ENCODE results near the gene SLC6A11.

The SLC6A11 gene

DNA sequence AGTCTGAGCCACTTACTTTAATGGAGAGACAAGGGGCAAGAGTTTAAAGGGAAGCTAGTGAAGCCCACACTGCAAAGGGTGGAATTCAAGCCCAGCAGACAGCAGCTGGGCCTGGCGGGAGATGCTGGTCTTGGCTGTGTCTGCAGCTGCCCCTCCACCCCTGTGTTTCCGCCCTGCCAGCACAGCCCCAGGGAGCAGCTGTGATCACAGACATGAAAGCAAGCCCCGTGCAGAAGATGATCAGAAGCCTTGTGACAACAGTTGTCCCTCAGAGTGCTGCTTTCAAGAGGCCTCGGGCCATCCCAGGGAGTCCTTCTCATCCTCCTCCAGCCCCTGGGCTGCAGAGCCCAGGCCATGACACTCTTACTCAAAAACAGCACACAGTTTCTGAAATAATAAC, 152.4 kb downstream of the SLC6A11 start:
- Histone ChIP-seq H4K8ac (ENCODE audit: low read length) (no peak overlapping the region), H3K27ac (ENCODE audit: low read length, poor library complexity, severe bottlenecking) (no peak overlapping the region), H3K18ac (ENCODE audit: low read depth in 1 of 2, low read length in 2 of 2) (no peak overlapping the region), H2AFZ (ENCODE audit: low read depth, low read length) (no peak overlapping the region), H3K9me3 (ENCODE audit: control insufficient read depth, low read length) (no peaks in the 10 kb centered on the region), H3K23ac (ENCODE audit: low read length in 2 of 2) (no peak overlapping the region), H3K79me1 (replicated peaks; ENCODE audit: low read length, poor library complexity, severe bottlenecking) (no peaks in the 10 kb centered on the region), H3K36me3 (ENCODE audit: control insufficient read depth in 1 of 2, insufficient read depth in 2 of 2, low read depth in 1 of 2, low read length in 2 of 2) (no peaks in the 10 kb centered on the region), H3K4me1 (ENCODE audit: control insufficient read depth, insufficient read depth, low read depth, low read length) (peaks cover 3% of the 10 kb centered on the region), H2BK5ac (ENCODE audit: low read depth, low read length, poor library complexity, severe bottlenecking) (no peak overlapping the region), H2AK5ac (ENCODE audit: low read length, severe bottlenecking) (no peak overlapping the region), H3K9ac (ENCODE audit: low read length) (no peak overlapping the region), H3K27me3 (ENCODE audit: control insufficient read depth in 1 of 2, insufficient read depth in 1 of 2, low read length in 2 of 2) (peaks cover 43 to 93% of the 10 kb centered on the region in 2 experiments), H2BK15ac (ENCODE audit: low read depth, poor library complexity, severe bottlenecking) (no peak overlapping the region), H3K4ac (ENCODE audit: low read depth in 1 of 2, low read length in 2 of 2) (no peak overlapping the region), H2BK120ac (ENCODE audit: low read depth, low read length) (no peak overlapping the region), H3K4me2 (ENCODE audit: low read length, poor library complexity, severe bottlenecking) (no peak overlapping the region), H2BK12ac (ENCODE audit: low read length in 2 of 2) (no peak overlapping the region), H3K4me3 (ENCODE audit: insufficient read depth in 1 of 2, low read depth in 1 of 2, low read length in 2 of 2) (no peak overlapping the region), H4K91ac (ENCODE audit: low read length) (no peak overlapping the region), H3K14ac (ENCODE audit: low read length in 2 of 2) (no peak overlapping the region)
- 44% methylated on average over 4 of the region's 4 CpGs for WGBS
- DNase-seq = no peak

- Histone ChIP-seq H3K14ac (ENCODE audit: low read length in 2 of 2) (no peak overlapping the region), H2BK12ac (ENCODE audit: low read length in 2 of 2) (no peak overlapping the region), H2BK120ac (ENCODE audit: low read depth, low read length) (no peak overlapping the region), H3K23ac (ENCODE audit: low read length in 2 of 2) (no peak overlapping the region), H3K27ac (ENCODE audit: low read length, poor library complexity, severe bottlenecking) (no peak overlapping the region), H3K27me3 (ENCODE audit: control insufficient read depth in 1 of 2, insufficient read depth in 1 of 2, low read length in 2 of 2) (peaks cover 57 to 95% of the 10 kb centered on the region in 2 experiments), H2AFZ (ENCODE audit: low read depth, low read length) (no peak overlapping the region), H3K4me2 (ENCODE audit: low read length, poor library complexity, severe bottlenecking) (no peak overlapping the region), H2AK5ac (ENCODE audit: low read length, severe bottlenecking) (no peak overlapping the region), H3K18ac (ENCODE audit: low read depth in 1 of 2, low read length in 2 of 2) (no peak overlapping the region), H2BK5ac (ENCODE audit: low read depth, low read length, poor library complexity, severe bottlenecking) (no peak overlapping the region), H2BK15ac (ENCODE audit: low read depth, poor library complexity, severe bottlenecking) (no peak overlapping the region), H3K9me3 (ENCODE audit: control insufficient read depth, low read length) (no peaks in the 10 kb centered on the region), H3K79me1 (replicated peaks; ENCODE audit: low read length, poor library complexity, severe bottlenecking) (no peaks in the 10 kb centered on the region), H3K4me3 (ENCODE audit: insufficient read depth in 1 of 2, low read depth in 1 of 2, low read length in 2 of 2) (no peak overlapping the region), H4K91ac (ENCODE audit: low read length) (no peak overlapping the region), H4K8ac (ENCODE audit: low read length) (no peak overlapping the region), H3K36me3 (ENCODE audit: control insufficient read depth in 1 of 2, insufficient read depth in 2 of 2, low read depth in 1 of 2, low read length in 2 of 2) (no peaks in the 10 kb centered on the region), H3K9ac (ENCODE audit: low read length) (no peak overlapping the region), H3K4ac (ENCODE audit: low read depth in 1 of 2, low read length in 2 of 2) (no peak overlapping the region), H3K4me1 (ENCODE audit: control insufficient read depth, insufficient read depth, low read depth, low read length) (peaks cover 3% of the 10 kb centered on the region)
- no peak for DNase-seq
- WGBS = 47% methylated on average over 5 of the region's 5 CpGs
These were observed 154.4 kb downstream of the SLC6A11 start for GRCh38 chr3:10970306-10970960.

DNA sequence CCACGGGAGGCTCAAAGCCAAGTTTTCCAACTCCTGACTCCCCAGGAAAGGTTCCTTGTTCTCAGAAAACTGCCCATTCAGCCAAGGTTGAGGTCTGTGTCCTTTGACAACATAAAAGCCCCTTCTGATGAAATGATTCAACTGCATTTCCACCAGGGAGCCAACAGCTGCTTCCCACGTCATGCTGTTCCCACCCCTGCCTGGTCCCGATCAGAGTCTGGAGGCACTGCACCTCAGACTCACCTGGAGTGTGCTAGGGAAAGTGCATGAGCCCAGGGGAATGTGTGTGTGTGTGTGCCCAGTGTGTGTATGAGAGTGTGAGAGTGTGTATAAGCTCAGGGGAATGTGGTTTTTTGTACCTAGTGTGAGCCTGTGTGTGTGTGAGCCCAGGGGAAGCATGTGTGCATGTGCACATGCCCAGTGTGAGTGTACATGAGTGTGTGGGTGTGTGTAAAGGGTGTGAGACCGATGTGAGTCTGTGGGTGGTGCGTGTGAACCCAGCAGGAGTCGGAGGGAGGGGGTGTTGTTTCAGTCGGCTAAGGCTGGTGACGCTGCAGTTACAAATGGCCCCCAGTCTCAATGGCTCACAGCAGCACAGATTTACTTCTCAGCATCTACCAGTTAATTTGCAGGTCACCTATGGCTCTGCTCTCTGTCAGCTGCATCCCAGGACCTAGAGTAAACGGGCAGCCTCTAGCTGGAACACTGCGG, 156.2 kb downstream of the SLC6A11 start:
- no peak overlapping the region for H2AFZ ChIP-seq (ENCODE audit: low read depth, low read length)
- H2BK15ac ChIP-seq (ENCODE audit: low read depth, poor library complexity, severe bottlenecking) = no peak overlapping the region
- peaks cover 6% of the 10 kb centered on the region for H3K4me1 ChIP-seq (ENCODE audit: control insufficient read depth, insufficient read depth, low read depth, low read length)
- no peak overlapping the region for H2BK12ac ChIP-seq (ENCODE audit: low read length in 2 of 2)
- H3K27ac ChIP-seq (ENCODE audit: low read length, poor library complexity, severe bottlenecking) = no peak overlapping the region
- no peak overlapping the region for H3K4me3 ChIP-seq (ENCODE audit: insufficient read depth in 1 of 2, low read depth in 1 of 2, low read length in 2 of 2)
- no peak overlapping the region for H3K4ac ChIP-seq (ENCODE audit: low read depth in 1 of 2, low read length in 2 of 2)
- no peaks in the 10 kb centered on the region for H3K9me3 ChIP-seq (ENCODE audit: control insufficient read depth, low read length)
- H2AK5ac ChIP-seq (ENCODE audit: low read length, severe bottlenecking) = no peak overlapping the region
- peaks cover 57 to 87% of the 10 kb centered on the region in 2 experiments for H3K27me3 ChIP-seq (ENCODE audit: control insufficient read depth in 1 of 2, insufficient read depth in 1 of 2, low read length in 2 of 2)
- H4K8ac ChIP-seq (ENCODE audit: low read length) = no peak overlapping the region
- no peak overlapping the region for H2BK5ac ChIP-seq (ENCODE audit: low read depth, low read length, poor library complexity, severe bottlenecking)
- H3K36me3 ChIP-seq (ENCODE audit: control insufficient read depth in 1 of 2, insufficient read depth in 2 of 2, low read depth in 1 of 2, low read length in 2 of 2) = no peaks in the 10 kb centered on the region
- no peak overlapping the region for H3K14ac ChIP-seq (ENCODE audit: low read length in 2 of 2)
- H4K91ac ChIP-seq (ENCODE audit: low read length) = no peak overlapping the region
- 62% methylated on average over 9 of the region's 10 CpGs for WGBS
- no peak overlapping the region for H2BK120ac ChIP-seq (ENCODE audit: low read depth, low read length)
- H3K9ac ChIP-seq (ENCODE audit: low read length) = no peak overlapping the region
- DNase-seq = no peak
- no peak overlapping the region for H3K4me2 ChIP-seq (ENCODE audit: low read length, poor library complexity, severe bottlenecking)
- H3K18ac ChIP-seq (ENCODE audit: low read depth in 1 of 2, low read length in 2 of 2) = no peak overlapping the region
- H3K23ac ChIP-seq (ENCODE audit: low read length in 2 of 2) = no peak overlapping the region
- H3K79me1 ChIP-seq (replicated peaks; ENCODE audit: low read length, poor library complexity, severe bottlenecking) = no peaks in the 10 kb centered on the region

DNA sequence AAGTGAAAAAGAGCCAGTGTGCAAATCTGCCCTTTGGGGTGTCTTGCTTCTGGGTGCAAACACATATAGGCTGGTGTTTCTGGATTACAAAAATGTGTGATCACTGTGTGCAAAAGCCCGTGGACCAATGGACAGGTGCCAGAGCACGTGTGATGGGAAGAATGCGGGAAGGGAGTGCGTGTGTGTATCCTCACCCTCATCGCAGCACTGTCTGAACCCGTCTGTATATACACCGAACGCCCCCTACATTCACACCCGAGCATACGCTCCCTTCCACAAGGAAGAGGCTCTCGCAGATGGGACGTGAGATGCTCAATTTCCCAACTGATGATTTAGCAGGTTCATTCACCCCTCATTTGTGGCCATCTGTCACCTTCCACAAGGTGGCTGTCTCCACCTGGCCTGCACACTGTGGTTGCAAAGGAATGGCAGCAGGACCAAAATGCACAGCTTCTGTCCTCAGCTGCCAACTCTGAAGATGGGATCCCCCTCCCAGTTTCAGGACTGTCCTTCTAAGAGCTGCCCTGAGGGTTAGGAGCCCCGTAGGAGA, 157.1 kb downstream of the SLC6A11 start:
- Histone ChIP-seq H2BK120ac (ENCODE audit: low read depth, low read length) (no peak overlapping the region), H3K4me1 (ENCODE audit: control insufficient read depth, insufficient read depth, low read depth, low read length) (peaks cover 11% of the 10 kb centered on the region), H3K9ac (ENCODE audit: low read length) (no peak overlapping the region), H4K91ac (ENCODE audit: low read length) (no peak overlapping the region), H2AFZ (ENCODE audit: low read depth, low read length) (no peak overlapping the region), H3K79me1 (replicated peaks; ENCODE audit: low read length, poor library complexity, severe bottlenecking) (no peaks in the 10 kb centered on the region), H3K27me3 (ENCODE audit: control insufficient read depth in 1 of 2, insufficient read depth in 1 of 2, low read length in 2 of 2) (peaks cover 57 to 80% of the 10 kb centered on the region in 2 experiments), H4K8ac (ENCODE audit: low read length) (no peak overlapping the region), H2BK15ac (ENCODE audit: low read depth, poor library complexity, severe bottlenecking) (no peak overlapping the region), H2AK5ac (ENCODE audit: low read length, severe bottlenecking) (no peak overlapping the region), H3K4ac (ENCODE audit: low read depth in 1 of 2, low read length in 2 of 2) (no peak overlapping the region), H3K23ac (ENCODE audit: low read length in 2 of 2) (no peak overlapping the region), H3K27ac (ENCODE audit: low read length, poor library complexity, severe bottlenecking) (no peak overlapping the region), H3K9me3 (ENCODE audit: control insufficient read depth, low read length) (no peaks in the 10 kb centered on the region), H3K18ac (ENCODE audit: low read depth in 1 of 2, low read length in 2 of 2) (no peak overlapping the region), H3K4me3 (ENCODE audit: insufficient read depth in 1 of 2, low read depth in 1 of 2, low read length in 2 of 2) (no peak overlapping the region), H3K4me2 (ENCODE audit: low read length, poor library complexity, severe bottlenecking) (no peak overlapping the region), H2BK12ac (ENCODE audit: low read length in 2 of 2) (no peak overlapping the region), H3K36me3 (ENCODE audit: control insufficient read depth in 1 of 2, insufficient read depth in 2 of 2, low read depth in 1 of 2, low read length in 2 of 2) (no peaks in the 10 kb centered on the region), H3K14ac (ENCODE audit: low read length in 2 of 2) (no peak overlapping the region), H2BK5ac (ENCODE audit: low read depth, low read length, poor library complexity, severe bottlenecking) (no peak overlapping the region)
- WGBS = 72% methylated on average over 13 of the region's 13 CpGs
- DNase-seq = no peak
